HCT116 (cell line): ENCODE data around the gene TK1. TPM values are rescaled to one million over a fixed set of nuclear protein-coding genes. Genes with fewer than 3 reads are reported as not detected.

Source experiments
- ATAC-seq: fragments of 200-7000 bp; cut with Tn5 transposase; 2 replicates; pipeline ENCODE4 v1.9.1; 2020; ENCODE audit warnings: mild to moderate bottlenecking, moderate library complexity
- BruUV-seq: library from RNA; stranded (reverse); fragments of 400-500 nt; replicated peaks from 2 replicates; lab custom pipeline; 2021; lab: Mats Ljungman, UMichigan
- CTCF ChIA-PET: fragments of 300-600 bp; sonication (Branson Sonifier 250); formaldehyde crosslinking; loops from one replicate; lab custom pipeline; 2021; ENCODE audit warnings: antibody characterized with exemption; lab: Charles Lee
- POLR2A ChIA-PET: fragments of 300-600, 350-600 bp; sonication (Branson Sonifier 250); formaldehyde crosslinking; loops from one replicate; lab custom pipeline; 2021; ENCODE audit warnings: antibody characterized with exemption; lab: Charles Lee
- RAD21 ChIA-PET, 2 experiments: fragments of 300-600 bp; sonication (Branson Sonifier 250); formaldehyde crosslinking; loops; one replicate each; lab custom pipeline; 2023; ENCODE audit warnings: low total read pairs in 2 of 2; ENCODE audit not compliant: uncharacterized antibody in 2 of 2, unreplicated experiment in 2 of 2, low non-redundant PET in 1 of 2; lab: Charles Lee
- DNase-seq: peaks from one replicate; pipeline ENCODE4 v3.0.0-alpha.2; 2010; ENCODE audit warnings: low read depth, low spot score
- H2AFZ ChIP-seq: fragments of 200-600 bp; shearing (Covaris generic), sonication (generic); 2 replicates; pipeline ENCODE4 v1.6.1; 2017; ENCODE audit warnings: low read depth, mixed run types, mixed read lengths, antibody characterized with exemption, low read length; ENCODE audit not compliant: poor library complexity, severe bottlenecking
- H3K27ac ChIP-seq: 2 replicates; pipeline ENCODE4 v1.5.1; 2012; ENCODE audit warnings: low read depth, low read length
- H3K27me3 ChIP-seq: fragments of 200-600 bp; sonication (generic); 2 replicates; pipeline ENCODE4 v1.6.1; 2016; ENCODE audit warnings: mixed run types, low read length, mixed read lengths; ENCODE audit not compliant: insufficient read depth
- H3K36me3 ChIP-seq, 2 experiments: fragments of 200-500 bp in 1 of 2; fragments of 200-600 bp in 1 of 2; sonication (Bioruptor generic) in 1 of 2; sonication (generic) in 1 of 2; 2 replicates each; pipeline versions ENCODE4 v1.5.1 to v1.6.1; 2014 to 2016; ENCODE audit warnings: low read length in 2 of 2, inconsistent platforms in 1 of 2, mixed read lengths in 1 of 2, mixed run types in 1 of 2; ENCODE audit not compliant: insufficient read depth in 2 of 2, control insufficient read depth in 1 of 2
- H3K4me1 ChIP-seq, 2 experiments: fragments of 200-600 bp in 1 of 2; sonication (generic) in 1 of 2; 2 replicates each; pipeline versions ENCODE4 v1.5.1 to v1.6.1; 2012 to 2017; ENCODE audit warnings: low read length in 2 of 2, inconsistent platforms in 1 of 2, mild to moderate bottlenecking in 1 of 2, mixed read lengths in 1 of 2, mixed run types in 1 of 2, moderate library complexity in 1 of 2; ENCODE audit not compliant: insufficient read depth in 2 of 2, control insufficient read depth in 1 of 2
- H3K4me2 ChIP-seq: fragments of 200-600 bp; sonication (generic); 2 replicates; pipeline ENCODE4 v1.6.1; 2017; ENCODE audit warnings: mixed run types, low read length, mixed read lengths
- H3K4me3 ChIP-seq, 2 experiments: fragments of 200-600 bp in 1 of 2; sonication (generic) in 1 of 2; replicated peaks in 1 of 2; 2 replicates each; pipeline ENCODE4 v1.5.1; 2011 to 2016; ENCODE audit warnings: low read length in 2 of 2, control low read depth in 1 of 2, low read depth in 1 of 2, mild to moderate bottlenecking in 1 of 2, mixed read lengths in 1 of 2, mixed run types in 1 of 2
- H3K79me2 ChIP-seq: fragments of 200-600 bp; sonication (generic); 2 replicates; pipeline ENCODE4 v1.6.1; 2017; ENCODE audit warnings: mild to moderate bottlenecking, mixed run types, low read length, moderate library complexity, mixed read lengths; ENCODE audit not compliant: insufficient read depth
- H3K9ac ChIP-seq: fragments of 200-600 bp; sonication (generic); 2 replicates; pipeline ENCODE4 v1.6.1; 2016; ENCODE audit warnings: low read length, mixed read lengths
- H3K9me2 ChIP-seq: fragments of 200-600 bp; sonication (generic), shearing (Covaris generic); 2 replicates; pipeline ENCODE4 v1.6.1; 2017; ENCODE audit warnings: mixed run types, mild to moderate bottlenecking, moderate library complexity; ENCODE audit not compliant: insufficient read depth
- H3K9me3 ChIP-seq, 2 experiments: fragments of 200-500 bp in 1 of 2; fragments of 200-600 bp in 1 of 2; sonication (Bioruptor generic) in 1 of 2; sonication (generic) in 1 of 2; 2 replicates each; pipeline ENCODE4 v1.6.1; 2014 to 2017; ENCODE audit warnings: low read length in 2 of 2, mixed read lengths in 2 of 2, inconsistent platforms in 1 of 2, low read depth in 1 of 2, mild to moderate bottlenecking in 1 of 2, mixed run types in 1 of 2, moderate library complexity in 1 of 2; ENCODE audit not compliant: control insufficient read depth in 1 of 2, insufficient read depth in 1 of 2
- H4K20me1 ChIP-seq: fragments of 200-600 bp; sonication (generic), shearing (Covaris generic); 2 replicates; pipeline ENCODE4 v1.6.1; 2017; ENCODE audit warnings: mixed run types, mild to moderate bottlenecking, moderate library complexity; ENCODE audit not compliant: insufficient read depth
- EGR1 ChIP-seq: IDR thresholded peaks from 2 replicates; pipeline ENCODE4 v1.6.1; 2012; ENCODE audit warnings: low read depth
- RAD21 ChIP-seq: IDR thresholded peaks from 2 replicates; pipeline ENCODE4 v1.6.1; 2012; ENCODE audit warnings: low read depth, mild to moderate bottlenecking
- SIN3A ChIP-seq: IDR thresholded peaks from 2 replicates; pipeline ENCODE4 v1.6.1; 2012; ENCODE audit warnings: low read depth
- SP1 ChIP-seq: IDR thresholded peaks from 2 replicates; pipeline ENCODE4 v1.6.1; 2012; ENCODE audit warnings: low read depth
- TCF7L2 ChIP-seq: IDR thresholded peaks from 2 replicates; pipeline ENCODE4 v1.7.0; 2011; ENCODE audit warnings: borderline replicate concordance, inconsistent platforms; ENCODE audit not compliant: insufficient read depth, insufficient read length; ENCODE audit errors: extremely low read depth
- ZFX ChIP-seq: fragments of 450-650 bp; IDR thresholded peaks from 2 replicates; pipeline ENCODE4 v1.6.1; 2017
- intact Hi-C: fragments of 100-400 bp; cut with micrococcal nuclease; formaldehyde crosslinking; loops from 2 replicates; pipeline ENCODE4 v1.10.0; 2022
- total RNA-seq: library from RNA; stranded (reverse); gene quantifications from one replicate; pipeline ENCODE4 v1.2.1, GENCODE V29; 2021; ENCODE audit not compliant: unreplicated experiment
- TF ChIP-seq, protein P1 (sequence below): IDR thresholded peaks from 2 replicates; pipeline ENCODE4 v1.6.1; 2012; ENCODE audit warnings: low read depth

Gene TK1
- total RNA-seq, 1 experiment from 2014 or later = 315 TPM

DNA sequence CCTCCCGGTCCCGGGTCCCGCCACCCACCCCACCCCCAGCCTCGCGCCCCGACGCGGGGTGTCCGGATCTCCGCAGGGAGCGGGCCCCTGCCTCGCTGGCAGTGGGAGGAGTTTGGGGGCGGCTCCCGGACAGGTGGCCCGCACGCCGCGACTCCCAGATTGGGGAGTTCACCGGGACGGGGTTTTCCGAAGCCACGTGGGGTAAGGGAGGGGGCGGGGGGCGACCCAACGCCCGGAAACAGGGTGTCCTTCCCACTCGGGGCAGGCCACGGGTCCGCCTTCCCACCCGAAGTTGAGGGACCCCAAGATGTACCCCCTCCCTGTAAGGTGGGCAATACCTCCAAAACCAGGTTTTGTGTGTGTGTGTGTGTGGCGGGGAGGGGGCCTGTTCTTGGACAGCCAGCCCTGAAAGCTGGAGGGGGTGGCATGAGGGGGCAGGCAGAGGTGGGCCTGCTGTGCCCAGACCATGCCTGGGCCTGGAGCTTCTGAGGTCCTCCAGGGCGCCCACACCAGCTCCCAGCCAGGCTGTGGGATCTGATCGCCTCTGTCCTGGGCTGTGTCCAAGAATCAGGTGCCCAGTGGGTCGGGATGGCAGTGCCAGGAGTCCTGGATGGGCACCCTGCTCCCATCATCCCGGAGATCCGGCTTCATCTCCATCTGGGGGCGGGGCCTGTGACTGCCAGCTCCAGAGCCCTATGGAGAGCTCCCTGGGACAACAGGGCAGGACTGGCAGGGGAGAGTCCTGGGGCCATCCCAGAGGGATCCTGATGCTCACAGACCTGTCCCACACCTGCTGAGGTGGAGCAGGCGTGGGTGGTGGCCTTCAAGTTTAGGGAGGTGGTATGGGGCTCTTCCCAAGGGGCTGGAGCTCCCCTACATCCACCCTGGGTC lies 17.7 kb downstream of the TK1 start:
- Histone ChIP-seq H3K9ac (peak overlapping the region; percentile 80), H4K20me1 (peaks cover 5% of the 10 kb centered on the region; the same call in 1 of the 2 replicates), H3K4me3 (peak overlapping the region; percentile 83), H3K4me2 (peak overlapping the region; percentile 85), H3K4me1 (peaks cover 18 to 52% of the 10 kb centered on the region in 2 experiments; a peak in 3 of 4 replicates), H3K27me3 (no peaks in the 10 kb centered on the region), H3K27ac (peak overlapping the region; percentile 85), H3K9me2 (no peaks in the 10 kb centered on the region)
- DNase-seq (peak; percentile 64), ATAC-seq (peak; percentile 77)
- POLR2A ChIA-PET = interaction anchor here (0.8 to 2.3 kb wide), 8 partner anchors 11 to 41 kb away, joined by 3 to 28 read pairs (median 8); partner anchors contain the start of genes AFMID, TK1, TMC6 and TMC8
- TF ChIP-seq SP1 (peak; percentile 59; the same call in 1 of the 2 replicates), RAD21 (no peak), EGR1 (no peak; the same call in 1 of the 2 replicates), TCF7L2 (no peak), ZFX (peak; percentile 80; the same call in 1 of the 2 replicates), SIN3A (no peak)
- TF ChIP-seq, protein P1, sequence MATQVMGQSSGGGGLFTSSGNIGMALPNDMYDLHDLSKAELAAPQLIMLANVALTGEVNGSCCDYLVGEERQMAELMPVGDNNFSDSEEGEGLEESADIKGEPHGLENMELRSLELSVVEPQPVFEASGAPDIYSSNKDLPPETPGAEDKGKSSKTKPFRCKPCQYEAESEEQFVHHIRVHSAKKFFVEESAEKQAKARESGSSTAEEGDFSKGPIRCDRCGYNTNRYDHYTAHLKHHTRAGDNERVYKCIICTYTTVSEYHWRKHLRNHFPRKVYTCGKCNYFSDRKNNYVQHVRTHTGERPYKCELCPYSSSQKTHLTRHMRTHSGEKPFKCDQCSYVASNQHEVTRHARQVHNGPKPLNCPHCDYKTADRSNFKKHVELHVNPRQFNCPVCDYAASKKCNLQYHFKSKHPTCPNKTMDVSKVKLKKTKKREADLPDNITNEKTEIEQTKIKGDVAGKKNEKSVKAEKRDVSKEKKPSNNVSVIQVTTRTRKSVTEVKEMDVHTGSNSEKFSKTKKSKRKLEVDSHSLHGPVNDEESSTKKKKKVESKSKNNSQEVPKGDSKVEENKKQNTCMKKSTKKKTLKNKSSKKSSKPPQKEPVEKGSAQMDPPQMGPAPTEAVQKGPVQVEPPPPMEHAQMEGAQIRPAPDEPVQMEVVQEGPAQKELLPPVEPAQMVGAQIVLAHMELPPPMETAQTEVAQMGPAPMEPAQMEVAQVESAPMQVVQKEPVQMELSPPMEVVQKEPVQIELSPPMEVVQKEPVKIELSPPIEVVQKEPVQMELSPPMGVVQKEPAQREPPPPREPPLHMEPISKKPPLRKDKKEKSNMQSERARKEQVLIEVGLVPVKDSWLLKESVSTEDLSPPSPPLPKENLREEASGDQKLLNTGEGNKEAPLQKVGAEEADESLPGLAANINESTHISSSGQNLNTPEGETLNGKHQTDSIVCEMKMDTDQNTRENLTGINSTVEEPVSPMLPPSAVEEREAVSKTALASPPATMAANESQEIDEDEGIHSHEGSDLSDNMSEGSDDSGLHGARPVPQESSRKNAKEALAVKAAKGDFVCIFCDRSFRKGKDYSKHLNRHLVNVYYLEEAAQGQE = no peak
- TF ChIP-seq, all 23 proteins: peak for 2
- H3K36me3 ChIP-seq = peaks cover 17 to 29% of the 10 kb centered on the region in 2 experiments
- intact Hi-C loops = loop anchor here (2.0 to 5.0 kb wide), 3 partner anchors 18 to 808 kb away; partner anchors contain the start of genes AFMID, LGALS3BP and TK1
- ChIA-PET CTCF (interaction anchor here (0.8 to 1.2 kb wide), 6 partner anchors 9 to 84 kb away, joined by 3 to 8 read pairs (median 5); partner anchors contain the start of genes AFMID and TK1), RAD21 (interaction anchor here in 1 of 2 experiments (1.3 to 1.6 kb wide), 2 partner anchors 29 to 84 kb away, joined by 3 to 4 read pairs; no protein-coding TSS in a partner anchor)
- no peak overlapping the region for H2AFZ ChIP-seq
- H3K79me2 ChIP-seq = peaks cover 30% of the 10 kb centered on the region
- BruUV-seq = no TSS peak
- H3K9me3 ChIP-seq = no peaks in the 10 kb centered on the region
